ENCODE results near the gene ZC3H18.

The ZC3H18 gene

GRCh38 chr16:88677721-88678120 is 107.5 kb downstream of the ZC3H18 start:
- no peak for TF ChIP-seq CEBPB (IDR thresholded peaks at IDR 0.05)
- TF ChIP-seq CREB1 (IDR thresholded peaks at IDR 0.05; ENCODE audit: low read depth): no peak
- no peak for TF ChIP-seq REST (IDR thresholded peaks at IDR 0.05; ENCODE audit: low read depth)
- no peak for TF ChIP-seq TCF12 (IDR thresholded peaks at IDR 0.05; ENCODE audit: low read depth)
- TF ChIP-seq TAF1 (IDR thresholded peaks at IDR 0.05; ENCODE audit: low read depth): no peak
- TF ChIP-seq NFIC (IDR thresholded peaks at IDR 0.05): no peak

- no peak for TF ChIP-seq TEAD4 (IDR thresholded peaks at IDR 0.05)
- no peak for TF ChIP-seq EGR1 (IDR thresholded peaks at IDR 0.05)
- TF ChIP-seq CEBPB (IDR thresholded peaks at IDR 0.05): no peak
- no peak for TF ChIP-seq MAX (IDR thresholded peaks at IDR 0.05)
- TF ChIP-seq RAD21 (IDR thresholded peaks at IDR 0.05; ENCODE audit: low read depth): no peak
- TF ChIP-seq USF1 (IDR thresholded peaks at IDR 0.05): no peak
- TF ChIP-seq YY1 (IDR thresholded peaks at IDR 0.05; ENCODE audit: low read depth): no peak
- TF ChIP-seq ZBTB7A (IDR thresholded peaks at IDR 0.05; ENCODE audit: low read depth): no peak
- no peak for TF ChIP-seq NFIC (IDR thresholded peaks at IDR 0.05)
- TF ChIP-seq FOXM1 (IDR thresholded peaks at IDR 0.05; ENCODE audit: borderline replicate concordance, low read depth): no peak
- TF ChIP-seq TAF1 (IDR thresholded peaks at IDR 0.05; ENCODE audit: low read depth): no peak
- TF ChIP-seq TCF12 (IDR thresholded peaks at IDR 0.05; ENCODE audit: low read depth): no peak
- TF ChIP-seq CREB1 (IDR thresholded peaks at IDR 0.05; ENCODE audit: low read depth): no peak
Observed at GRCh38 chr16:88678224-88678979, 108.2 kb downstream of the ZC3H18 start.

GRCh38 chr16:88680554-88681083 is 110.4 kb downstream of the ZC3H18 start:
- TF ChIP-seq FOXM1 (IDR thresholded peaks at IDR 0.05; ENCODE audit: borderline replicate concordance, low read depth): no peak
- no peak for TF ChIP-seq USF1 (IDR thresholded peaks at IDR 0.05)
- no peak for TF ChIP-seq NFIC (IDR thresholded peaks at IDR 0.05)
- no peak for TF ChIP-seq RAD21 (IDR thresholded peaks at IDR 0.05; ENCODE audit: low read depth)
- no peak for TF ChIP-seq CEBPB (IDR thresholded peaks at IDR 0.05)
- TF ChIP-seq TAF1 (IDR thresholded peaks at IDR 0.05; ENCODE audit: low read depth): no peak
- TF ChIP-seq TCF12 (IDR thresholded peaks at IDR 0.05; ENCODE audit: low read depth): no peak
- no peak for TF ChIP-seq TEAD4 (IDR thresholded peaks at IDR 0.05)
- no peak for TF ChIP-seq REST (IDR thresholded peaks at IDR 0.05; ENCODE audit: low read depth)
- TF ChIP-seq EGR1 (IDR thresholded peaks at IDR 0.05): no peak
- no peak for TF ChIP-seq YY1 (IDR thresholded peaks at IDR 0.05; ENCODE audit: low read depth)
- no peak for TF ChIP-seq MAX (IDR thresholded peaks at IDR 0.05)
- TF ChIP-seq ZBTB7A (IDR thresholded peaks at IDR 0.05; ENCODE audit: low read depth): no peak
- no peak for TF ChIP-seq EP300 (IDR thresholded peaks at IDR 0.05; ENCODE audit: borderline replicate concordance)
- no peak for TF ChIP-seq CREB1 (IDR thresholded peaks at IDR 0.05; ENCODE audit: low read depth)

GRCh38 chr16:88681084-88681680 is 111.0 kb downstream of the ZC3H18 start:
- TF ChIP-seq USF1 (IDR thresholded peaks at IDR 0.05) (no peak), TEAD4 (IDR thresholded peaks at IDR 0.05) (no peak), RAD21 (IDR thresholded peaks at IDR 0.05; ENCODE audit: low read depth) (peak; percentile 39; the same call in 1 of the 2 replicates), YY1 (IDR thresholded peaks at IDR 0.05; ENCODE audit: low read depth) (no peak), ZBTB7A (IDR thresholded peaks at IDR 0.05; ENCODE audit: low read depth) (no peak), TCF12 (IDR thresholded peaks at IDR 0.05; ENCODE audit: low read depth) (no peak), FOXM1 (IDR thresholded peaks at IDR 0.05; ENCODE audit: borderline replicate concordance, low read depth) (no peak), MAX (IDR thresholded peaks at IDR 0.05) (no peak)
